Panc1 (cell line): ENCODE results near the gene GLRA3. TPM values are rescaled to one million over a fixed set of nuclear protein-coding genes. Genes with fewer than 3 reads are reported as not detected.

Source experiments
- ATAC-seq: fragments of 200-7000 bp; cut with Tn5 transposase; 2 replicates; pipeline ENCODE4 v1.9.1; 2020; ENCODE audit warnings: mild to moderate bottlenecking, moderate library complexity
- BruUV-seq: library from RNA; stranded (reverse); fragments of 400-500 nt; replicated peaks from 2 replicates; lab custom pipeline; 2021; lab: Mats Ljungman, UMichigan
- CTCF ChIA-PET: fragments of 300-600 bp; sonication (Branson Sonifier 250); formaldehyde crosslinking; loops from one replicate; lab custom pipeline; 2022; ENCODE audit warnings: antibody characterized with exemption; lab: Charles Lee
- POLR2A ChIA-PET: fragments of 300-600 bp; sonication (Branson Sonifier 250); formaldehyde crosslinking; loops from one replicate; lab custom pipeline; 2022; ENCODE audit warnings: antibody characterized with exemption; lab: Charles Lee
- DNase-seq: peaks from one replicate; pipeline ENCODE4 v3.0.0-alpha.2; 2010; ENCODE audit warnings: low read depth, low spot score
- H3K27ac ChIP-seq: 2 replicates; pipeline ENCODE4 v1.5.1; 2011; ENCODE audit warnings: mild to moderate bottlenecking, low read length, inconsistent platforms
- H3K27me3 ChIP-seq: fragments of 200-500 bp; sonication (Bioruptor generic); 2 replicates; pipeline ENCODE4 v1.6.0; 2014; ENCODE audit warnings: low read length, inconsistent platforms; ENCODE audit not compliant: control insufficient read depth, insufficient read depth
- H3K36me3 ChIP-seq: fragments of 200-500 bp; sonication (Bioruptor generic); 2 replicates; pipeline ENCODE4 v1.5.1; 2014; ENCODE audit warnings: inconsistent platforms, mild to moderate bottlenecking, low read length, moderate library complexity; ENCODE audit not compliant: control insufficient read depth, insufficient read depth
- H3K4me1 ChIP-seq: 2 replicates; pipeline ENCODE4 v1.5.1; 2011; ENCODE audit warnings: inconsistent platforms, mild to moderate bottlenecking, low read length, moderate library complexity; ENCODE audit not compliant: control insufficient read depth, insufficient read depth
- H3K4me3 ChIP-seq, 2 experiments: 2 replicates each; pipeline ENCODE4 v1.5.1; 2011 to 2012; ENCODE audit warnings: low read depth in 2 of 2, low read length in 2 of 2, mild to moderate bottlenecking in 2 of 2, inconsistent platforms in 1 of 2, moderate library complexity in 1 of 2
- H3K9me3 ChIP-seq: fragments of 200-500 bp; sonication (Bioruptor generic); 2 replicates; pipeline ENCODE4 v1.5.1; 2014; ENCODE audit warnings: low read depth, mild to moderate bottlenecking, inconsistent platforms, low read length, moderate library complexity; ENCODE audit not compliant: control insufficient read depth, insufficient read depth
- CTCF ChIP-seq: fragments of 450-650 bp; IDR thresholded peaks from 2 replicates; pipeline ENCODE4 v1.5.1; 2017; ENCODE audit warnings: mild to moderate bottlenecking
- POLR2AphosphoS5 ChIP-seq: IDR thresholded peaks from 2 replicates; pipeline ENCODE4 v1.6.1; 2012; ENCODE audit warnings: mild to moderate bottlenecking, low read depth, low read length, moderate library complexity
- REST ChIP-seq, 2 experiments: IDR thresholded peaks; 2 replicates each; pipeline ENCODE4 v1.6.1; 2011 to 2012; ENCODE audit warnings: low read depth in 2 of 2, control low read depth in 1 of 2, low read length in 1 of 2, mild to moderate bottlenecking in 1 of 2, moderate library complexity in 1 of 2; ENCODE audit not compliant: insufficient read depth in 1 of 2
- SIN3A ChIP-seq: IDR thresholded peaks from 2 replicates; pipeline ENCODE4 v1.6.1; 2012; ENCODE audit warnings: low read depth, mild to moderate bottlenecking, low read length, moderate library complexity, borderline replicate concordance; ENCODE audit not compliant: insufficient read depth
- TCF7L2 ChIP-seq: IDR thresholded peaks from 2 replicates; pipeline ENCODE4 v1.6.1; 2011; ENCODE audit warnings: mild to moderate bottlenecking, low read depth, low read length, inconsistent platforms
- in situ Hi-C: cut with HindIII; loops from 2 replicates; pipeline ENCODE4 v1.10.0; 2016; ENCODE audit warnings: low sequenced_read_pairs, low pct_unique_long_range_greater_than_20kb
- intact Hi-C: fragments of 100-400 bp; cut with micrococcal nuclease; formaldehyde crosslinking; loops from one replicate; pipeline ENCODE4 v1.10.0; 2022; ENCODE audit not compliant: unreplicated experiment
- total RNA-seq: library from RNA; stranded (reverse); gene quantifications from one replicate; pipeline ENCODE4 v1.2.1, GENCODE V29; 2021; ENCODE audit not compliant: unreplicated experiment

Gene GLRA3
- total RNA-seq, 1 experiment from 2014 or later, result not detected

GRCh38 chr4:174681723-174682300 lies 147.2 kb downstream of the GLRA3 start:
- H3K4me3 ChIP-seq, result no peak overlapping the region
- H3K27ac ChIP-seq, result no peak overlapping the region
- no TSS peak for BruUV-seq
- H3K4me1 ChIP-seq, result no peaks in the 10 kb centered on the region
- CTCF ChIA-PET, result no interaction called here
- POLR2A ChIA-PET, result no interaction called here
- H3K9me3 ChIP-seq, result no peaks in the 10 kb centered on the region
- TF ChIP-seq CTCF (no peak), TCF7L2 (no peak), POLR2AphosphoS5 (no peak)
- ATAC-seq (no peak), DNase-seq (no peak)
- H3K36me3 ChIP-seq, result no peaks in the 10 kb centered on the region
- in situ Hi-C loops, result no loop called here
- no peaks in the 10 kb centered on the region for H3K27me3 ChIP-seq
- intact Hi-C loops, result no loop called here

GRCh38 chr4:174674305-174674840 lies 154.7 kb downstream of the GLRA3 start:
- intact Hi-C loops, result no loop called here
- ATAC-seq (no peak), DNase-seq (no peak)
- Histone ChIP-seq H3K9me3 (no peaks in the 10 kb centered on the region), H3K36me3 (no peaks in the 10 kb centered on the region; the same call in 1 of the 2 replicates), H3K27ac (no peak overlapping the region), H3K27me3 (no peaks in the 10 kb centered on the region), H3K4me1 (no peaks in the 10 kb centered on the region), H3K4me3 (no peak overlapping the region)
- no peak for TF ChIP-seq POLR2AphosphoS5
- CTCF ChIA-PET, result no interaction called here
- POLR2A ChIA-PET, result no interaction called here
- BruUV-seq, result no TSS peak
- in situ Hi-C loops, result no loop called here

- ATAC-seq, result no peak
- Histone ChIP-seq H3K36me3 (no peaks in the 10 kb centered on the region; the same call in 1 of the 2 replicates), H3K27me3 (no peaks in the 10 kb centered on the region), H3K4me3 (no peak overlapping the region), H3K9me3 (no peaks in the 10 kb centered on the region), H3K4me1 (no peaks in the 10 kb centered on the region), H3K27ac (no peak overlapping the region)
- in situ Hi-C loops, result no loop called here
- intact Hi-C loops, result no loop called here
- ChIA-PET POLR2A (no interaction called here), CTCF (no interaction called here)
- DNase-seq, result no peak
- no TSS peak for BruUV-seq
- TF ChIP-seq REST (IDR thresholded peaks at IDR 0.05; ENCODE audit: insufficient read depth in 1 of 2, low read depth in 2 of 2, low read length in 1 of 2), result no peak
- no peak for TF ChIP-seq SIN3A
- no peak for TF ChIP-seq CTCF
- no peak for TF ChIP-seq POLR2AphosphoS5
- TF ChIP-seq TCF7L2, result no peak
These were observed 155.2 kb downstream of the GLRA3 start for GRCh38 chr4:174673865-174674264.
